HL-60/S4 treated with phorbol 12-myristate 13-acetate at 8.2 ng/mL for 4 days and 3 days (cell line): ENCODE measurements around the gene DNMT3B.
"Not testable (repeated sequence)": the region's sequence is repeated elsewhere in the genome, so short reads cannot be mapped to it uniquely, and the experiment has no call there.

Experiments used
- in situ Hi-C: fragments of 300-500 bp; cut with MboI; formaldehyde crosslinking; loops from 2 replicates; pipeline ENCODE4 v1.15.0; 2022; ENCODE audit warnings: low sequenced_read_pairs

Gene DNMT3B

DNA sequence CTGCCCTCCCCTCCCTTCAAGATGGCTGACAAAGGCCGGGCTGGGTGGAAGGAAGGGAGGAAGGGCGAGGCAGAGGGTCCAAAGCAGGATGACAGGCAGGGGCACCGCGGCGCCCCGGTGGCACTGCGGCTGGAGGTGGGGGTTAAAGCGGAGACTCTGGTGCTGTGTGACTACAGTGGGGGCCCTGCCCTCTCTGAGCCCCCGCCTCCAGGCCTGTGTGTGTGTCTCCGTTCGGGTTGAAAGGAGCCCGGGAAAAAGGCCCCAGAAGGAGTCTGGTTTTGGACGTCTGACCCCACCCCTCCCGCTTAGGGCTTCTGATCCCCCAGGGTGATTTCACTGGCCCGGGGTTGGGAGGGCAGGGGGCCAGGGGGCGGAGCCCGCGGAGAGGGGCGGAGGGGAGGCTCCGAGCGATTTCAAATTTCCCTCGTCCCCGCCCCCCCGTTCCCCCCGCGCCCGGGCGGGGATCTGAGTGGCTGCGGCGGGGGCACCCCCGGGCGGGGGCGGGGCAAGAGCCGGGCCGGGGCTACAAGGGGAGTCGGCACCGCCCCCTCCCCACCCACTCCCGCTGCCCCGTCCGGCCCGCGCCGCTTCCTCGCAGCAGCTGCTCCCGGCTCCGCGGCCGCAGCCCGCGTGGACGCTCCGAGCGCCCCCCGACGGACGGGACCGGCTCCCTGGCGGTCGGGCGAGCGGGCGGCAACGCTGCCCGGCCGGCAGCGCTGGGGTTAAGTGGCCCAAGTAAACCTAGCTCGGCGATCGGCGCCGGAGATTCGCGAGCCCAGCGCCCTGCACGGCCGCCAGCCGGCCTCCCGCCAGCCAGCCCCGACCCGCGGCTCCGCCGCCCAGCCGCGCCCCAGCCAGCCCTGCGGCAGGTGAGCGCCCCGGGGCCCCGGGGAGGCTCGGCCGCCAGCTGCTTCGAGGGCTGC lies at the start of gene DNMT3B:
TSS of gene DNMT3B (plus strand) at position 555 of the 923 bp plus-strand sequence. CDS start 17,939 bp downstream, outside the sequence.
- in situ Hi-C loops, result no loop called here

DNA sequence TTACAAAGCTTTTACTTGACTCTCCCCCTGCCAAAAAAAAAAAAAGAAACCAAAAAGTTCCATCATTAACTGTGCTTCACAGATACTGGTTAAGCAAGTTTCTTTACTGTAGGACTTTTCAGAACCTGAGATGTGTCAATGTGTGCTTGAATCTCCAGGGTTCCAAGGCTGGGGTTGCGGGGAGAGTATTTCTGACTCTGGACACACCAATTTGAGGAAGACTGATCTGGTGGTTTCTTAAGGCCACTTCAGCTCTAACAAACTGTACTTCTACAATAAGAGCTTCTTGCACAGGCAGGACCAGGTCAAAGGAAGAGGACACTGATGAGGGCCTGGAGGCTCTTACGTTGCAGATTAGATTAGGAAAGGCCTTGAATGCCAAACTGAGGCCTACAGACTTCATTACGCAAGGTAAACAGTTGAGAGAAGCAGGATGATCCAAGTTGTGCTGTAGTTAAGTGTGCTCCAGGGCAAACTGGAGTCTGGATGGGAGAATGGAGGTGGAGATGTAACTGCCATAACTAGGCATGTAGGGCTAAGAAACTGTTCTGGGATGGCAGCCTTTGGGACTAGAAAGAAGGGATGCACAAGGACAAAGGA lies 43.3 kb upstream of the DNMT3B start:
- in situ Hi-C loops, result no loop called here

DNA sequence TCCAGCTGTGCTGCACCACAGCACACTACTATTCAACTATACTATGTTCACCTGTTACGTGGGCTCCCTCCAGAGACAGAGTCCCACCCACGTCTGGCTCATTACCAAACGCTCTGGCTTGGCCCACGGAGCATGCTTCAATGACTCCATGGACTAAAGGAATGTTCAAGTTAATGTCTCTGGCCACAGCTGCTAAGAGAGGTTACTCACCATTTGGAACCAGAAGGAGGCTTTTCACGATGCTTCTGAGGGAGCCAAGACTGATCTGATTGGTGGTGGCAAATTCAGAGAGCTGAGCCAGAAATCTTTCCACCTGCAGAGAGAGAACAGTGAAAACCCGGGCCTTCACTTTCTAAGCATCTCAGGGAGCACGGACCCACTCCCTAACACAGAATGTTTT lies 34.5 kb upstream of the DNMT3B start:
- in situ Hi-C loops, result no loop called here

DNA sequence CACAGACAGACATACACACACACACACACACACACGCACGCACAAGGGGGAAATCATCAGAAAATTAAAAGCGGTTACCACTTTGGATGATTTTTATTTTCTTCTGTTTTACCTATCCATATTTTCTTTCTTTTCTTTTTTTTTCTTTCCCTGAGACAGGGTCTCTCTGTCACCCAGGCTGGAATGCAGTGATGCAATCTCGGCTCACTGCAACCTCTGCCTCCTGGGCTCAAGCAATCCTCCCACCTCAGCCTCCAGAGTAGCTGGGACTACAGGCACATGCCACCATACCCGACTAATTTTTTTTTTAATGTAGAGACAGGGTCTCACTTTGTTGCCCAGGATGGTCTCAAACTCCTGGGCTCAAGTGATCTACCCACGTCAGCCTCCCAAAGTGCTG lies 33.8 kb upstream of the DNMT3B start:
- in situ Hi-C loops, result not testable (repeated sequence)

DNA sequence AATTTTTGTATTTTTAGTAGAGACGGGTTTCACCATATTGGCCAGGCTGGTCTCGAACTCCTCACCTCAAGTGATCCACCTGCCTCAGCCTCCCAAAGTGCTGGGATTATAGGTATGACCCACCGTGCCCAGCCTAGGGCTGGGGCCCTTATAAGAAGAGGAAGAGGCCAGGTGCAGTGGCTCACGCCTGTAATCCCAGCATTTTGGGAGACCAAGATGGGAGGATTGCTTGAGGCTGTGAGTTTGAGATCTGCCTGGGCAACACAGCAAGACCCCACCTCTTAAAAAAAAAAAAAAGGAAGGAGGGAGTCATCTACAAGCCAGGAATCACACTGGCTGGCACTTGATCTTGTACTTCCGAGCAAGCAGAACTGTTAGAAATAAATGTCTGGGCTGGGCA lies 32.9 kb upstream of the DNMT3B start:
- in situ Hi-C loops, result not testable (repeated sequence)

DNA sequence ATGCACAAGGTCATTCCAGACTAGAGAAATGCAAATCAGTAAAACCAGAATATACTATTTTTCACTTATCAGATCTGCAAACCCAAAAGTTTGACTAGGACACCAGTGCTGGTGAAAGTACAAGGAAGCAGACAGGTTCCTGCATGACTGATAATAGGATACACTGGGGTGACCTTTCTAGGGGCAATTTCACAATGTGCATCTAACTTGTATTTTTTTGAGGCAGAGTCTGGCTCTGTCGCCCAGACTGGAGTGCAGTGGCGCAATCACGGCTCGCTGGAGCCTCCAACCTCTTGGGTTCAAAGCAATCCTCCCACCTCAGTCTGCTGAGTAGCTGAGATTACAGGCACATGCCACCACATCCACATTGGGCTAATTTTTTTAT lies 30.3 kb upstream of the DNMT3B start:
- in situ Hi-C loops, result no loop called here

DNA sequence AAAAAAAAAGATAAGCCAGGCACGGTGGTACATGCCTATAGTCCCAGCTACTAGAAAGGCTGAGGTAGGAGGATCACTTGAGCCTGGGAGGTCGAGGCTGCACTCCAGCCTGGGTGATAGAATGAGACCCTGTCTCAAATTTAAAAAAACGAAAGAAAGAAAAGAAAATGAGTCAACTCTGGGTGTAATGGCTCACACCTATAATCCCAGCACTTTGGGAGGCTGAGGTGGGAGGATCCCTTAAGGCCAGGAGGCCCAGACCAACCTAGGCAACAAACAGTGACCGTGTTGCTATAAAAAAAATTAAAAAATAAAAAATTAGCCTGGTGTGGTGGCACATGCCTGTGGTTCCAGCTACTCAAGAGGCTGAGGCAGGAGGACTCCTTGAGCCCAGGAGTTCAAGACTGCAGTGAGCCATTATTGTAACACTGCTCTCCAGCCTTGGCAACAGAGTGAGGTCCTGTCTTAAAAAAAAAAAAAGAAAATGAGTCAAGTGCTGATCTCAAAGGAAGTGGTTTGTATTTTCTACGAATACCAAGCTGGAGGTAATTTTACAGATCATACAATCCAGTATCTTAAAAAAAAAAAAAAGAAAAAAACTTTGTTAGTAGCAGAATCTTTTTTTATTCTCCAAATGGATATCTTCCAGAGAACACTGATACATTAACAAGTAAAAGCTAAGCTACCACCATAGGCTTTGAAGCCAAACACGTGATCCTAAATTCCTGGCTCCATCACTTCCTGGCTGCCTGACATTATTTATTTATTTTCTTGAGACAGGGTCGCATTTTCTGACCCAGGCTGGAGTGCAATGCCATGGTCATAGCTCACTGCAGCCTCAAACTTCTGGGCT lies 24.6 kb upstream of the DNMT3B start:
- in situ Hi-C loops, result no loop called here

DNA sequence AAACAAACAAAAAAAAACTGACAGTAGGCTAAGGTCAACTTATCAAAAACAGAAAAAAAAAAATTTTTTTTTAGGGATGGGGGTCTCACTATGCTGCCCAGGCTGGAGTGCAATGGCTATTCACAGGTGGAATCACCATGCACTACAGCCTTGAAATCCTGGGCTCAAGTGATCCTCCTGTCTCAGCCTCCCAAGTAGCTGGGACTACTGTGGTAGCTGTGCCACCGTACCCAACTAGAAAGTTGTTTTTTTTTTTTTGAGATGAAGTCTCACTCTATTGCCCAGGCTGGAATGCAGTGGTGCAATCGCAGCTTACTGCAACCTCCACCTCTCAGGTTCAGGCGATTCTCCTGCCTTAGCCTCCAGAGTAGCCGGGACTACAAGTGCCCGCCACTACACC lies 21.0 kb upstream of the DNMT3B start:
- in situ Hi-C loops, result no loop called here

DNA sequence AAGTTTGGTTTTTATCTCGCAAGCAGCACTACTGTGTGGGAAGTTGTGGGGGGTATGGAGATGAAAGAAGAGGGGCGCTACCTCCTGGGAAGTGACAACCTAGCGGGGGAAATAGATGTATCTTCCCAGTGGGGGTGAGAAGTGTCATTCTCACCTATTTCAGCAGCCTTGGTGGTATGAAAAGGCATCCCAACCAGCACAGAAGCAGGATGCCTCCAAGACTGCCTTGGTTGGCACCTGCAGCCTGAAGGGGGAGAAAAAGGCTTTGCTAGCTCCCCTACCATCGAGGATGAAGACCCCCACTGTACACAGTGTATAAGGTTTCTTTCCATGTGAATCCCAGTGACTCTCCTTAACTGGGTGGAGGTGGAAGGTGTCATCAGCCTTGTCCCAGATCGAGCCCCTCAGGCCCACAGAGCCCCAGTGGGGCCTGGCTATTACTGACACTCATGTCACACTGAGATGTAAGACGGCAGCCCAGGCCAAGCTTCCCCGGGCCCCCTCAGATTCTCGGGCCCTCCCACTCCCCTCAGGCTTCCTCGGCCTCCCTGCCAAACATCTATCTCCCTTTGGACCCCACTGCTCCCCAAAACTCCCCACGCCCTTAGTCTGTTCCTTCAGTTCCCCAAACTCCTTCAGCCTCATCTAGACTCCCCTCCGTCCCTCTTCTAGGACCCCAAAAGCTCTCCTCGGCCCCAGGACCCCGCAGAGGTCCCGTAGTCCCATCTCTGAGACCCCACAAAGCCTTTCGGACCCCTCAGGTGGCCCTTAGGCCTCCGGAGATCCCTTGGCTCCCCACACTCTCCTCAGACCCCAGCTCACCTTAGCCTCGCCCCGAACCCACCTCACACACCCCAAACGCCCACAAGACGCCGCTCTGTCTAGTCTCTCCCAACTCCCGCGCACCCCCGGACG lies 19.6 kb upstream of the DNMT3B start:
- in situ Hi-C loops, result no loop called here

DNA sequence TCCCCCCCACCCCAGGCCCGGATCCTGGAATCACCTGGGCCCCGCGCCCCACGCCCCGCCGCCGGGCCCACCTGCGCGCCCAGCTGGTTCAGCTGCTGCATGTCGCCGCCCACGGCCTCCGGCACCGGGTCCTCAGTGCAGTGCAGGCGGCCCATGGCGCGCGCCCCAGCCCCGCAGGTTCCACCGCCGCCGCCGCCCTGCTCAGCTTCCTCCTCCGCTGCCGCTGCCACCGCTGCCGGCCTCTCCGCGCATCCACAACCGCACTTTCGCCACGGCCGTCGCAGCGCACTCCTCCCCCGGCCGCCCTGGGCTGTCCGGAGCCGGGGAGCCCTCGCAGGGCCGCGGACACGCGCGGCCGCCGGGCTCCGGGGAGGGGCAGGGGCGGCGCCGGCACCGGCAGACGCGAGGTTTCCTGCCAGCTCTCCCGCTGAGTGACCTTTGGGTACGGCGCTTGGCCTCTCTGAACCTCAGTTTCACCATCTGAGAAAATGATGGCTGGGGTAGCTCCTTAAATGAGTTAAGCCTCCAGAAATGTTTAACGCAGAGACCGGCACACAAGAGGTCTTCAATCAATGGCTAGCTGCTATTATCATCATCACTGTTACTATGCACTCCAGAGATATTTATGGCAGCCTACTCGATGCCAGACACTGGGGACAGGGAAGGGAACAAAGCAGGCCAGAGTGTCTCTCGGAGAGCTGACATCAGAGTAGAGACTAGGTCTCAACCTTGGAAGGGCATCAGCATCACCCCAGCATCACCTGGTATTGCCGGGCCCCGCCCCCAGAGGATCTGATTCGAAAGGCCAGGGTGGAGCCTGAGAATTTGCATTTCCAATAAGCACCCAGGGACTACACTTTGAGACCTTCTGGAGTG lies 18.7 kb upstream of the DNMT3B start, which contains the start of gene COMMD7:
TSS of gene COMMD7 (minus strand) at position 231 of the 876 bp plus-strand sequence. CDS start at position 155, 76 bp downstream.
- in situ Hi-C loops, result no loop called here

DNA sequence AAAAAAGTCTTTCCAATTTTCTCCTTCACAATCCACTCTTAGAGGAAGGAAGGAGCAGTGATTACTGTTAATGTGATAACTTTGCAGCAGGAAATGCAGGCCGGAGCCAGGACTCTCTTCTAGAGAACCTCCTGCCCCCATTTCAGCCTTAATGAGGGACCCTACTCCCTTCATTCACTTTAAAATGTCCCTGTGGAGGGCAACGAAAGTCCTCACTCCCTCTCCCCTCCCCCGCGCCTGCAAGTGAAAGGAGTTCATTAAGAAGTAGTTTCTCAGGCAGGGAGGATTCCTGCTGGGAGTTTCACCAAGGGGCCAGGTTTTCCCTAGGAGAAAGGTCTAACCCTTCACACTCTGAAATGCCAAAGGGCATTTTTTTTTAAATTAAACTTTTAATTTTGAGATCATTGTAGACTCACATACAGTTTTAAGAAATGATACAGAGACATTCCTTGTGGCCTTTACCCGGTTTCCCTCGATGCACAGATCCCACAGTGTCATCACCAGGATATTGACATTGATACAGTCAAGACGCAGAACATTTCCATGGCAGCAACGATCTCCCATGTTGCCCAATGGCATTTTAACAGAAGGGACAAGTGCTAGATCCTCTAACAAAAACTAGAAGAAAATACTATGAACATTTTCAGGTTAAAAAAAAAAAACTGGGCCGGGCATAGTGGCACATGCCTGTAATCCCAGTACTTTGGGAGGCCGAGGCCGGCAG lies 12.1 kb upstream of the DNMT3B start:
- in situ Hi-C loops, result no loop called here

DNA sequence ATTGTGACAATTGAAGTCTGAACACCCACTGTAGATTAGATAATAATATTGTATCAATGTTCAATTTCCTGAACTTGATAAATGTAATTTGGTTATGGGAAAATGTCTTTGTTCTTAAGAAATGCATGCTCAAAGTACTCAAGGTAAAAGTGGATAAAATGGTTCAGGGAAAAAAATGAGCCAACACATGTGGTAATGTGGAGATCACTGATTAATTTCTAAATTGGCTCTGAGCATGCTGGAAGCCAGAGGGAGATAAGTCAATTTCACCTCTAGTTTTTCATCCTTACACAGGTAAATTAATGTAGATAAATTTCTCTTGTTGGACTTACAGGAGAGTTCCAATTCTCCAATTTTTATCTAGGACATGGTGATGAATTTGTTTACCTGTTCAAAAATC lies 10.9 kb upstream of the DNMT3B start:
- in situ Hi-C loops, result no loop called here

DNA sequence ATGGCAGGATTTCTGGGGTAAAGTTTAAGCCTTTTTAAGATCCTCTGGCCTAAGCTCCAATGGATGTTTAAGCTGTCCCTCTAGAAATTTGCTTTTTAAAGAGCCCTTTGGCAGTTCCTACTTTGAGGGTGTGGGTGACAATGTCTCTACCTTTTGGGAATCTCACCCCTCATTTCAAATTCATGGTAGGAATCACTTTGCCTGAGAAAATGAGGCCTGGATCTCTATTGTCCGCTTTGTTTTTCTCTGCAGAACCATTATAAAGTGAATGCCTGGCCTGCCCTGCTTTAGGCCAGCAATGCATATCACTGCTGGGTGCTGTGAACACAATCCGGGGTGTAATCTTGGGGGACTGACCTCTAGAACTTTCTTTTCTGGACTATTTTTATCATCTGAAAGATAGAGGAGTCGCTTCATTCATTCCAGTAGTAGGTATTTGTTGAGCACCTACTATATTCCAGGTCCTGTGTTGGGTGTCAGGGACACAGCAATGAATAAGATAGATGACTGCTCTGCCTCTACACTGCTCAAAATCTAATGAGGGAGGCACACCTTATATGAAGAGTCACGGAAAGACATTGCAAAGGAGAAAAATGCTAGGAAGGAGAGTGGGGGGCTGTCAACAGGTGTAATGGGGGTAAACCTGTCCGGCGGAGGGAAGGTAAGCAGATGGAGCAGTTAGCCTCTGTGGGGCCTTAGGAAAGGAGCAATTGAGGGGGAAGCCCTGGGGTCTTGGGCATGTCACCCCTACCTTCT lies 10.3 kb upstream of the DNMT3B start:
- in situ Hi-C loops, result no loop called here

DNA sequence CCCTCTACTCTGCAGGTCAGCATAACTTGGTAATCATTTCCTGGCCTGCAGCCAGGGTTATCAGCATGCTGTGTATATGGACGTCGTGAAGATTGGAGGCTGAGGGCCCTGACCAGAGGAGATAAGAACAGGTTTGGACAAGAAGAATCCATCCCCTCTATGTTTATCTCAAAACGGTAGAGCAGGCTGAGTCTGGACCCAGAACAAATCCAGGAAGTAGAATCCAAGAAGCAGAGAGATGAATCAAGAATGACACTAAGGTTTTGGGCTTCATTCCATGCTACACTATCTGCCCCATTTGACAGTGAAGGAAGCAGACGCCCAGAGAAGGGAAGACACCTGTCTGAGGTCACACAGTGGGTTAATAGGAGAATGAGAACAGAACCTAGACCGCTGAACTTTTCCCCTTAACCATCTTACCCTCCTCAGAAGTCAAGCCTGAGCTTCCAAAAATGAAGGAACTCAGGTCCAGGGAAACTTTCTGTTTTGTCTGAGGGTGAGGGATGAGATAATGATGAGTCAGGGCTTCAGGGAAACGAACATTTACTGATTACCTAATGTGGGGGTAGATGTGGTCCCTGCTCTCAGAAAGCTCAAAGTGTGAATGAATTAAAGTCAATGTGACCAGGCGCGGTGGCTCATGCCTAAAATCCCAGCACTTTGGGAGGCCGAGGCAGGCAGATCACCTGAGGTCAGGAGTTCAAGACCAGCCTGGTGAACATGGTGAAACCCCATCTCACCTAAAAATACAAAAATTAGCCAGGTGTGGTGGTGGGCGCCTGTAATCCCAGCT lies 9.5 kb upstream of the DNMT3B start:
- in situ Hi-C loops, result no loop called here

DNA sequence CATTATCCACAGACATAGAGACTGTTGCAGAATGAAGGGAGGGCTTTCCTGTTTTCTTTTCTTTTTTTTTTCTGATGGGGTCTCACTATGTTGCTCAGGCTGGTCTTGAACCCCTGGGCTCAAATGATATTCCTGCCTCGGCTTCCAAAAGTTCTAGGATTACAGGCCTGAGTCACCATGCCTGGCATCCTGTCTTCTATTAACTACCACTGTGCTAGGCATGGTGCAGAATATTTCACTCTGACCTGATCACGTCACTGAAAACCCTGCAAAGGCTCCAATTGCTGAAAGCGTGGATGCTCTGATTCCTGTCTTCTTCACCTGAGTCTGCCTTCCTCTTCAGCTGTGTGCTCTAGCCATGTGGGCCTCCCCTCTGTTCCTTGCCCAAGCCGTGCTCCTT lies 8.5 kb upstream of the DNMT3B start:
- in situ Hi-C loops, result no loop called here

DNA sequence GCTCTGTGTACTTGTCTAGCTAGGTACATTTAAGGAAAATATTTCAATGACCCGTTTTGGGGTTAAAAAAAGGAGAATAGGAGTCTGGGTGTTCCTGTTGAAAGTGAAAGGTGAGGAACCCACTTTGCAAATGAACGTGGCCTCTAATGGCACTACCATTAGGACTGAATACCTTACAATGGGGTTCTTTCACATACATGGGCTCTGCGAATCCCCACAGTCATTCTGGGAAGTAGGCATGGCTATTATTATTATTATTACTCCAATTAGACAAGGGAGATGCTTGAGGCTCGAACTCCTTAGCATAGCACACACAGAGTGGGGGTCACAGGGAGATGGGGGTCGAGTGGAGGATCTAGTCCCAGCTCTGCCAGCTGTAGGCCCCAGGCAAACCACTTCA lies 6.0 kb upstream of the DNMT3B start:
- in situ Hi-C loops, result no loop called here

DNA sequence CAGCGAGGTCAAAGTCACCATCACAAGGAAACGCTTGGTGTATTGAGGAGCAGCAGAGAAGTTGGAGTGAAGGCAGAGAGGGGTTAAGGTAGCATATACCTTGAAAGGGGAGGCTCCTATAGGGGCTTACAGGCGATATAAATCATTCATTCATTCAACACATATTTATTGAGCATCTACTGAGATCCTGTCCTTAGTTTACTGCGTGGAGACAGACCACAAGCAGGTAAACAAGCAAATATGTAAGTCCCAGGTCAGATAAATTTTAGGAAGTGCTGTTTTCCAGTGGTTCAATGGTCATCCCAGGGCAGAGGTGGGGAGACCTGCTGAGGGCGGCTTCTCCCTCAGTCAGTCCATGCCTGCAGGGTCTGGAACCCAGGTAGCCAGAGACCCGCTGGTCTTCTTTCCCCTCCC lies 761 bp upstream of the DNMT3B start:
- in situ Hi-C loops, result no loop called here
